ENCODE data around the gene PEAK1. TPM values are rescaled to one million over a fixed set of nuclear protein-coding genes. Genes with fewer than 3 reads are reported as not detected.

Gene PEAK1
- total and polyA plus RNA-seq, 10 of the 15 experiments (the other 5 are each of a cell fraction or from before 2014, with no cell fraction given), result 0.62 to 24.2 (median 11.2) TPM

- no peaks in the 10 kb centered on the region for H3K79me2 ChIP-seq (ENCODE audit: control insufficient read depth, insufficient read depth, low read length)
- H3K4me1 ChIP-seq (ENCODE audit: control insufficient read depth, insufficient read depth, low read length), result no peaks in the 10 kb centered on the region
- no peak for DNase-seq (ENCODE audit: low read depth, low spot score)
- H3K27ac ChIP-seq (ENCODE audit: control insufficient read depth, insufficient read depth), result no peak overlapping the region
- no peak overlapping the region for H3K9ac ChIP-seq (ENCODE audit: control insufficient read depth, insufficient read depth, low read length)
- H3K9me3 ChIP-seq (replicated peaks; ENCODE audit: control insufficient read depth, insufficient read depth, low read length), result no peaks in the 10 kb centered on the region
- intact Hi-C loops (cut with micrococcal nuclease; ENCODE audit: unreplicated experiment), result no loop called here
- SMC1A ChIA-PET (ENCODE audit: uncharacterized antibody, unreplicated experiment), result no interaction called here
- POLR2A ChIA-PET, result no interaction called here
- H4K20me1 ChIP-seq (ENCODE audit: control insufficient read depth, insufficient read depth), result no peaks in the 10 kb centered on the region
- FAIRE-seq, result no peak
- 67% methylated on average over 3 of the region's 3 CpGs for WGBS (ENCODE audit: insufficient coverage, insufficient replicate concordance, low lambda C conversion rate, missing lambda C conversion rate)
- no peaks in the 10 kb centered on the region for H3K36me3 ChIP-seq (ENCODE audit: control insufficient read depth in 2 of 2, insufficient read depth in 2 of 2, low read length in 1 of 2)
- no peak for ATAC-seq
- no peak overlapping the region for H2AFZ ChIP-seq (ENCODE audit: control insufficient read depth, low read depth, low read length)
- no peak overlapping the region for H3K4me2 ChIP-seq (ENCODE audit: control insufficient read depth, insufficient read depth)
- no peaks in the 10 kb centered on the region for H3K27me3 ChIP-seq (replicated peaks in 1 of 2; ENCODE audit: control insufficient read depth in 2 of 2, insufficient read depth in 2 of 2, low read length in 1 of 2)
- CTCF ChIA-PET, result no interaction called here
- RAD21 ChIA-PET (ENCODE audit: unreplicated experiment), result no interaction called here
- no TSS peak for BruUV-seq (replicated peaks)
- H3K4me3 ChIP-seq, result no peak overlapping the region
- in situ Hi-C loops (cut with MboI), result no loop called here
- no peak for TF ChIP-seq SREBF1 (IDR thresholded peaks at IDR 0.05; ENCODE audit: low read length)
- TF ChIP-seq SUPT20H (IDR thresholded peaks at IDR 0.05; ENCODE audit: borderline replicate concordance, control insufficient read depth, low read depth, low read length), result no peak
- no peak for TF ChIP-seq BHLHE40 (IDR thresholded peaks at IDR 0.05; ENCODE audit: borderline replicate concordance in 1 of 2, low read depth in 2 of 2, low read length in 1 of 2)
- no peak for TF ChIP-seq IRF3 (IDR thresholded peaks at IDR 0.05)
- TF ChIP-seq CEBPZ (IDR thresholded peaks at IDR 0.05; ENCODE audit: low read depth, low read length), result no peak
- TF ChIP-seq NR2F1 (conservative IDR thresholded peaks at IDR 0.05), result no peak
- TF ChIP-seq CTCF (IDR thresholded peaks at IDR 0.05 in 2 of 3, conservative IDR thresholded peaks at IDR 0.05 in 1 of 3; ENCODE audit: control insufficient read depth in 2 of 3, extremely low read depth in 1 of 3, insufficient read depth in 1 of 3, low read depth in 3 of 3, low read length in 3 of 3), result no peak
- no peak for TF ChIP-seq NFYA (IDR thresholded peaks at IDR 0.05; ENCODE audit: borderline replicate concordance, low read depth, low read length)
- no peak for TF ChIP-seq RELB (IDR thresholded peaks at IDR 0.05; ENCODE audit: low read depth)
- no peak for TF ChIP-seq ATF7 (IDR thresholded peaks at IDR 0.05; ENCODE audit: low read depth)
- no peak for TF ChIP-seq PKNOX1 (IDR thresholded peaks at IDR 0.05)
- TF ChIP-seq GATAD2B (conservative IDR thresholded peaks at IDR 0.05; ENCODE audit: low read depth), result no peak
- no peak for TF ChIP-seq NFXL1 (IDR thresholded peaks at IDR 0.05; ENCODE audit: borderline replicate concordance)
- TF ChIP-seq SMAD5 (IDR thresholded peaks at IDR 0.05; ENCODE audit: low read depth), result no peak
- no peak for TF ChIP-seq YBX1 (IDR thresholded peaks at IDR 0.05)
- no peak for TF ChIP-seq POLR2AphosphoS5 (IDR thresholded peaks at IDR 0.05; ENCODE audit: low read length)
- no peak for TF ChIP-seq NRF1 (conservative IDR thresholded peaks at IDR 0.05; ENCODE audit: low read depth, low read length)
These were observed 143.8 kb downstream of the PEAK1 start for GRCh38 chr15:77276096-77276495.

Data from GM12878 (cell line).